Measurements from ENCODE around the gene RNMT.

The RNMT gene

DNA sequence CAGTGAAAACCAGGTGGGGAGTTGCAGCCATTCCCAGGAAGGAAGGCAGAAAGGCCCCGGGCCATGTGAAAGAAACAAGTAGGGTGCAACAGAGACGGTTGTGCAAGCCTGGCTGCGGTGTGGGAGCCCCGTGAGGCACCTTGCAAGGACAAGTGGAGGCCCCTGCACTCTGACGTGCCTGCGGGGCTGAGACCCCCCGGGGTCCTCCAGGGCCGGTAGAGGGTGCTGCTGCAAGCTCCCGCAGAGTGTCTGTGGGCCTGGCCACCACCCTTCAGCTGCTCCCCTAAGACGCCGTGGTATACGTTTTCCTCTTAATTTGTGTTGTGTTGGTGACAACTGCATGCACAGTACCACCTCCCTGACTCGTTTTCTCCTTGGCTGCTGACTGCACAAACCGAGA lies 70.0 kb downstream of the RNMT start:
- in situ Hi-C loops (cut with MboI; ENCODE audit: low sequenced_read_pairs, unreplicated experiment), result no loop called here
- no peak for TF ChIP-seq CTCF (IDR thresholded peaks at IDR 0.05; ENCODE audit: borderline replicate concordance, control extremely low read depth, extremely low read depth, insufficient read depth, missing control alignments)
- DNase-seq (ENCODE audit: low spot score), result no peak

DNA sequence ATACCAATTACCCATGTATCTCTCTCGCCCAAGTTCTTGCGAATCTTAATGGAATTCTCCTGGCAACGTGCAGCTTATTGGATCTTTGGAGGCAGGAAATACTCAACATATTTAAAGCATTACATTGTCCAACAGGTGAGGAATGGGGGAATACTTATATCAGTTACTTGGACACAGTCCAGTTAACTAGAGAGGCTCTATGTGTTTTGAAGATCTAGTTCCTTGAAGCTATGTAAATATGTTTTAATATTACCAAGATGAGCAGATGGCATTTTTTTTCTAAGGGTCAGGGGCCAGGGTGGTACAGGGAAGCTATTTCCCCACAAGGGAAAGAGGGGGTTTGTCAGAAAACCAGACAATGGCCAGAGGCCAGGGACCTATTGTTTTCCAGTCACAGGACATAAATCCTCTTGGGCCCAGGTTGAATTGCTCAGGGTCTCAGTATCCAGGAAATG lies 70.7 kb downstream of the RNMT start:
- no peak for TF ChIP-seq CTCF (IDR thresholded peaks at IDR 0.05; ENCODE audit: borderline replicate concordance, control extremely low read depth, extremely low read depth, insufficient read depth, missing control alignments)
- no peak for DNase-seq (ENCODE audit: low spot score)
- in situ Hi-C loops (cut with MboI; ENCODE audit: low sequenced_read_pairs, unreplicated experiment), result no loop called here

DNA sequence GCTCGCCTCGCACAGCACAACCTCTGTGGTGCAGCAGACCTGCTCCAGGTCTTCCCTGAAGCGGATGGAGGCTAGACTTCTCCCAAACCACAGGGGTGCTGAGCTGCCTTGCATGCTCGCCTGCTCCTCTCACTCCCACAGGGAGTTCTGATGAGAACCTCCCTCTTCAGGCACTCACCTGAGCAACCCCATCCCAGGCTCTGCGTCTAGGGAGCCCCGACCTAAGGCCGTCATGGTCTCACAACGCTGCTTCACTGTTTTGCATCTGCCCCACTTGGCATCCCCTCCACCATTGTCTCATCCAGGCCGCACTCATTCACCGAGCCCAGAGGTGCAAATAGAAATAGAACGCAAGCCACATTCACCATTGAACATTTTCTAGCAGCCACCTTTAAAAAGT lies 72.9 kb downstream of the RNMT start:
- no peak for TF ChIP-seq CTCF (IDR thresholded peaks at IDR 0.05; ENCODE audit: borderline replicate concordance, control extremely low read depth, extremely low read depth, insufficient read depth, missing control alignments)
- DNase-seq (ENCODE audit: low spot score), result no peak
- in situ Hi-C loops (cut with MboI; ENCODE audit: low sequenced_read_pairs, unreplicated experiment), result no loop called here

DNA sequence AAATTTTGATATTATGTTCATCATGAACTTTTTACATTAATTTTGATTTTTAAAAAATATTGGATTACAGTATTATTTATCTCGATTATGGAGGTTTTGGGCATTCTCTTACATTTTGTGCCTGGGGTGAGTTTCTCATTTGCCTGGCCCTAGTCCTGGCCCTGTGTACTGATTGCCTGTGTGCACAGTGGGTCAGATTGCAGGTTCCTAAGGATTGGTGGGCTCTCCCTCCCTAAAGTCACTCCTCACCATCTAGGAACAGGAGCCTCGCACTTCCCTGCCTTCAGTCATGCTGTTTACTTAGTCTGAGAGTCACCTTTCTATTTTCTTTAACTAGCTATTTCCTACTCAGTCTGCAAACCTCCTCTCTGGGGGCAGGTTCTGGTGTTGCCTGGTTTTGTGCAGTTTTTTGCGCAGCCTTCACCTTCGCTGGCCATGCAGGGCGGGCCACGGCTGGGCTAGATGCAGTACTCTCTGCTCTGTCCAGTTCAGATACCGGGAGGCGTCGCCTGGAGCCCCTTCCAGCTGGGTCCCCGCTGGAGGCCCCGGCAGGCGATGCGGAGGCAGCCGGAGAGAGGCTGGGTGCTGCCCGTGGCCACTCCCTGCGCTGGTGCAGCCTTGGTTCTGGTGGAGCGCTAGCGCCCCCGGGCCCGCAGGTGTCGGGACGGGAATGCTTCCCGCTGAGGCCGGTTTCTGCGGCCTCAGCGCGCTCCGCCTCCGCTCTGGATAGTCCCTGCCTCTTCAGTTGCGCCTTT lies 74.2 kb downstream of the RNMT start:
- peak; percentile 71 for DNase-seq (ENCODE audit: low spot score)
- TF ChIP-seq CTCF (IDR thresholded peaks at IDR 0.05; ENCODE audit: borderline replicate concordance, control extremely low read depth, extremely low read depth, insufficient read depth, missing control alignments), result peak; percentile 37
- in situ Hi-C loops (cut with MboI; ENCODE audit: low sequenced_read_pairs, unreplicated experiment), result loop anchor here (25.0 kb wide), 1 partner anchor 238 kb away; no protein-coding TSS in a partner anchor

DNA sequence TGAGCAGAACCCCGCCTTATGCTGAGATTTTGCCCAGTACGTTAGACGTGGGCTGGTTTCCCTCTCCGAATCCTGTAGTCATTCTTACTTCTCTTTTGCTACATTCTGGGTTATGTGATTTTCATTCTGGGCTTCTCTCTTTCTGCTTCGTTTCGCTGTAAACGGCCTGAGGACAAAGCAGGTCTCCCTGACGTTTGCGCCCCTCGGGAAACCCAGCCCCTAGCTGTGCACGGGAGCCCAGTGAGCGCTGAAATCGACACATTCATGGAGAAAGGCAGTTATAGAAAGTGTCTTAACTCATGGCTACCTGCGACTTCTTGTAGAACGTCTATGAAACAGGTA lies 74.8 kb downstream of the RNMT start:
- in situ Hi-C loops (cut with MboI; ENCODE audit: low sequenced_read_pairs, unreplicated experiment), result loop anchor here (25.0 kb wide), 1 partner anchor 239 kb away; no protein-coding TSS in a partner anchor
- no peak for TF ChIP-seq CTCF (IDR thresholded peaks at IDR 0.05; ENCODE audit: borderline replicate concordance, control extremely low read depth, extremely low read depth, insufficient read depth, missing control alignments)
- no peak for DNase-seq (ENCODE audit: low spot score)

DNA sequence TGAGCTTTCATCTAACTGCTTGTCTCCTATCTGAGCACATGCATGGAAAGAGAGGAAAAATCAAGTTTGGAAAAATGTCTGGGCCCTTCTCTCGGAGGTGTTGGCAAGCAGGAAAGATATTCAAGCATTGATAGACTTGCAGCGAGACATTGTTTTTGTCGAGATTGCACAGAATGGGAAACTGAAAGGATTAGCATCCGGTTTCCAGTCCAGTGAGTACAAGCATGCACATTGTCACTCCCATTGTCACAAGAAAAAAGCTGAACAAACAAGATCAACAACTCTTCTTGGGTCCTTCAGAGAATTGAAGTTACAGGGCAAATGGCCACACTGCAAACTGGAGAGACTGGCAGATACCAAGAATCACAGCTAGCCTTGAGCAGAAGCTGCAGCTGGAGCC lies 77.8 kb downstream of the RNMT start:
- DNase-seq (ENCODE audit: low spot score), result no peak
- in situ Hi-C loops (cut with MboI; ENCODE audit: low sequenced_read_pairs, unreplicated experiment), result loop anchor here (25.0 kb wide), 1 partner anchor 242 kb away; no protein-coding TSS in a partner anchor
- no peak for TF ChIP-seq CTCF (IDR thresholded peaks at IDR 0.05; ENCODE audit: borderline replicate concordance, control extremely low read depth, extremely low read depth, insufficient read depth, missing control alignments)
